Esophagus muscularis mucosa (tissue), 4 donors: ENCODE measurements around the gene NT5DC3. TPM values are rescaled to one million over a fixed set of nuclear protein-coding genes. Genes with fewer than 3 reads are reported as not detected.
A peak's percentile ranks its signal among the peaks of the same experiment; 100 is the strongest.

Experiments used
- DNase-seq: peaks from one replicate; pipeline ENCODE4 v3.0.0-alpha.2; 2017; ENCODE audit errors: extremely low spot score
- H3K27ac ChIP-seq, 4 donors: fragments of 200-600 bp; sonication (generic); replicated peaks in 1 of 4; 1 replicate in 3 of 4; 2 replicates in 1 of 4; pipeline ENCODE4 v1.5.1; 2016 to 2019; ENCODE audit warnings: mild to moderate bottlenecking in 1 of 4
- H3K27me3 ChIP-seq, 4 donors: fragments of 200-600 bp; sonication (generic); one replicate each; pipeline versions ENCODE4 v1.5.1 to v1.6.0; 2016 to 2019
- H3K36me3 ChIP-seq, 4 donors: fragments of 200-600 bp; sonication (generic); one replicate each; pipeline ENCODE4 v1.5.1; 2016 to 2019
- H3K4me1 ChIP-seq, 4 donors: fragments of 200-600 bp; sonication (generic); one replicate each; pipeline ENCODE4 v1.5.1; 2016 to 2019
- H3K4me3 ChIP-seq, 4 donors: fragments of 200-600 bp; sonication (generic); 1 replicate in 2 of 4; 2 replicates in 2 of 4; pipeline ENCODE4 v1.5.1; 2016 to 2019; ENCODE audit warnings: mild to moderate bottlenecking in 4 of 4, moderate library complexity in 1 of 4
- H3K9me3 ChIP-seq, 4 donors: fragments of 200-600 bp; sonication (generic); 1 replicate in 3 of 4; 2 replicates in 1 of 4; pipeline ENCODE4 v1.5.1; 2016 to 2019
- CTCF ChIP-seq, 3 experiments: fragments of 200-600 bp in 2 of 3; fragments of 450-650 bp in 1 of 3; sonication (generic) in 2 of 3; IDR thresholded peaks; one replicate each; pipeline ENCODE4 v1.5.1; 2017 to 2019; ENCODE audit warnings: antibody characterized with exemption in 3 of 3, mild to moderate bottlenecking in 2 of 3, moderate library complexity in 1 of 3
- EP300 ChIP-seq: sonication (generic); formaldehyde crosslinking; IDR thresholded peaks from one replicate; pipeline ENCODE4 v1.6.1; 2017; ENCODE audit warnings: antibody characterized with exemption
- POLR2A ChIP-seq: fragments of 450-650 bp; IDR thresholded peaks from one replicate; pipeline ENCODE4 v1.6.1; 2017; ENCODE audit warnings: antibody characterized with exemption, moderate library complexity, mild to moderate bottlenecking, low read depth
- POLR2AphosphoS5 ChIP-seq, 2 donors: sonication (generic); formaldehyde crosslinking; IDR thresholded peaks; one replicate each; pipeline ENCODE4 v1.6.1; 2017; ENCODE audit warnings: antibody characterized with exemption in 2 of 2
- WGBS: methylation state at CpG from one replicate; pipeline ENCODE4 v1.1.5; 2018; 5-methylcytosine and 5-hydroxymethylcytosine counted together
- intact Hi-C: fragments of 100-400 bp; cut with DNase I; formaldehyde crosslinking; loops from one replicate; pipeline ENCODE4 v1.15.1; 2023
- total RNA-seq, 4 donors: library from RNA; depleted of rRNA; stranded (reverse); fragments of >200 nt; gene quantifications; one replicate each; pipeline versions ENCODE4 v1.1.0 to v1.2.1, GENCODE V29; 2016

Gene NT5DC3
- total RNA-seq, 4 donors from 2014 or later: 169 to 275 (median 195) TPM

GRCh38 chr12:103857164-103857563 is 16.1 kb upstream of the NT5DC3 start:
- H3K9me3 ChIP-seq: no peaks in the 10 kb centered on the region
- H3K4me3 ChIP-seq: no peak overlapping the region
- peak overlapping the region; percentile 92 to 97 (median 95) for H3K27ac ChIP-seq
- H3K4me1 ChIP-seq: peaks cover 5 to 97% (median 83%) of the 10 kb centered on the region in 4 donors
- no peaks in the 10 kb centered on the region for H3K36me3 ChIP-seq
- no peak for DNase-seq
- WGBS: 59% methylated on average over 2 of the region's 2 CpGs
- TF ChIP-seq CTCF (IDR thresholded peaks at IDR 0.05) (no peak), EP300 (no peak), POLR2A (no peak)
- no peaks in the 10 kb centered on the region for H3K27me3 ChIP-seq
- intact Hi-C loops: no loop called here

GRCh38 chr12:103855896-103856657 is 15.0 kb upstream of the NT5DC3 start:
- H3K4me1 ChIP-seq: peaks cover 5 to 97% (median 88%) of the 10 kb centered on the region in 4 donors
- no peak overlapping the region for H3K4me3 ChIP-seq
- H3K36me3 ChIP-seq: no peaks in the 10 kb centered on the region
- TF ChIP-seq POLR2AphosphoS5 (IDR thresholded peaks at IDR 0.05) (no peak), POLR2A (no peak), EP300 (no peak), CTCF (IDR thresholded peaks at IDR 0.05) (no peak)
- DNase-seq: no peak
- peak overlapping the region; percentile 92 to 97 (median 95) for H3K27ac ChIP-seq
- WGBS: 91% methylated on average over 8 of the region's 8 CpGs
- H3K27me3 ChIP-seq: no peaks in the 10 kb centered on the region
- intact Hi-C loops: no loop called here
- no peaks in the 10 kb centered on the region for H3K9me3 ChIP-seq

- no peak for DNase-seq
- intact Hi-C loops: no loop called here
- Histone ChIP-seq H3K27me3 (no peaks in the 10 kb centered on the region), H3K27ac (peak overlapping the region; percentile 92 to 97 (median 95)), H3K9me3 (no peaks in the 10 kb centered on the region), H3K4me1 (peaks cover 5 to 97% (median 88%) of the 10 kb centered on the region in 4 donors), H3K4me3 (no peak overlapping the region), H3K36me3 (no peaks in the 10 kb centered on the region)
- 49% methylated on average over 8 of the region's 8 CpGs for WGBS
- TF ChIP-seq CTCF (IDR thresholded peaks at IDR 0.05) (no peak), POLR2A (no peak), POLR2AphosphoS5 (IDR thresholded peaks at IDR 0.05) (no peak), EP300 (no peak)
Measured at GRCh38 chr12:103855036-103855712, 14.1 kb upstream of the NT5DC3 start.

- Histone ChIP-seq H3K27me3 (no peaks in the 10 kb centered on the region), H3K4me3 (no peak overlapping the region), H3K4me1 (peaks cover under 1 to 97% (median 88%) of the 10 kb centered on the region in 4 donors), H3K27ac (peak overlapping the region; percentile 92 to 97 (median 95)), H3K36me3 (no peaks in the 10 kb centered on the region), H3K9me3 (no peaks in the 10 kb centered on the region)
- TF ChIP-seq CTCF (IDR thresholded peaks at IDR 0.05) (no peak), POLR2AphosphoS5 (IDR thresholded peaks at IDR 0.05) (no peak), POLR2A (no peak), EP300 (no peak)
- intact Hi-C loops: no loop called here
- WGBS: 92% methylated on average over 6 of the region's 6 CpGs
- DNase-seq: no peak
Measured at GRCh38 chr12:103854372-103854973, 13.4 kb upstream of the NT5DC3 start.
